NCI-H1048 (cell line): Measurements from ENCODE around the gene ESYT2.
A peak's percentile ranks its signal among the peaks of the same experiment; 100 is the strongest.
"Not testable (repeated sequence)": the region's sequence is repeated elsewhere in the genome, so short reads cannot be mapped to it uniquely, and the experiment has no call there.

Source experiments
- DNase-seq: peaks from one replicate; lab custom pipeline; 2025; lab: John Stamatoyannopoulos, UW

The ESYT2 gene

DNA sequence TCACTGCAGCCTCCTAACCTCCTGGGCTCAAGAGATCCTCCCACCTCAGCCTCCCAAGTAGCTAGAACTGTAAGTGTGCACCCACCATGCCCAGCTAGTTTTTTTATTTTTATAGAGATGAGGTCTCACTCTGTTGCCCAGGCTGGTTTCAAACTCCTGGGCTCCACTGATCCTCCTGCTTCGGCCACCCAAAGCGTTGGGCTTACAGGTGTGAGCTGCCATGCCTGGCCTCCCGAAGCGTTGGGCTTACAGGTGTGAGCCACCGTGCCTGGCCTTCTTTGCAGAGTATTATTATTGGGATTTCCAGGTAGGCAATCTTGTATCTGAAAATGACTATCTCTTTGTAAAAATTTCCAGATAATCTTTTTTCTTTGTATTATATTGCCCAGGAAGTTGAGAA lies 101.6 kb downstream of the ESYT2 start:
- no peak for DNase-seq

DNA sequence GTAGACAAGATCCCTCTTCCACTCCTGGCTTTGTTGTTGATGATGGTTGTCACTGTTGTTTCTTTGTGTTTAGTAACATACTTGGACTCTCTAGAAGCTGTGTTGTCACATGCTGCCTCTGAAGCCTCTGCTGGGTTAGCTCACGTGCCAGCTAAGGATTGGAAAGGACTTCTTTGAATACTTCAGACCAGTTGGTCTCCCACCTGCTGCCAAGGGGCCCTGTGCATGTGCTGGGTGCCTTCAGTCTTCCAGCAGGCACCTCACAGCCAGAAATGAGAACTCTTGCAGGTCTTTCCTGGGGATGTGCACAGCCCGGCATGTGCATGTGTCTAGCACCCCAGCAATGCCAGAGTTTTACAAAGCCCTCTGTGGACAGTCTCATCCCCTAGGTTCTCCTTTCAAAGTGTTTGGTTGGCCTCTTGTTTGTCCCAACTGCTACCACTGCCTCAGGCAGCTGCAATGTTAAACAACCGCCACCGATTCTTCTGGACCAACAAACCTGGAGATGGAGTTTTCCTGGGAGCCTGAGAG lies 103.0 kb downstream of the ESYT2 start:
- DNase-seq, result no peak

DNA sequence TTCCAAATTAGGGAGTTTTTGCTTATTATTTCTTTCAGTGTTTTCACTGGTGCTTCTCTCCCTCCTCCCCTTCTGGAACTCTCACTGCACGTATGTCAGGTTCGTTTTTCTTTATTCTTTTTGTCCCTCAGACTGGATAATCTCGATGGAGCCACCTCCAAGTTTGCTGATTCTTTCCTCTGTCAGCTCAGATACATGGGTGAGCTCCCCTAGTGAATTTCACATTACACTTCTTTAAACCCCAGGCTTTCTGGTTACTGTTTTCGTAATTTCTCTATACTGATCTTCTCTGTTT lies 103.9 kb downstream of the ESYT2 start:
- DNase-seq, result no peak

DNA sequence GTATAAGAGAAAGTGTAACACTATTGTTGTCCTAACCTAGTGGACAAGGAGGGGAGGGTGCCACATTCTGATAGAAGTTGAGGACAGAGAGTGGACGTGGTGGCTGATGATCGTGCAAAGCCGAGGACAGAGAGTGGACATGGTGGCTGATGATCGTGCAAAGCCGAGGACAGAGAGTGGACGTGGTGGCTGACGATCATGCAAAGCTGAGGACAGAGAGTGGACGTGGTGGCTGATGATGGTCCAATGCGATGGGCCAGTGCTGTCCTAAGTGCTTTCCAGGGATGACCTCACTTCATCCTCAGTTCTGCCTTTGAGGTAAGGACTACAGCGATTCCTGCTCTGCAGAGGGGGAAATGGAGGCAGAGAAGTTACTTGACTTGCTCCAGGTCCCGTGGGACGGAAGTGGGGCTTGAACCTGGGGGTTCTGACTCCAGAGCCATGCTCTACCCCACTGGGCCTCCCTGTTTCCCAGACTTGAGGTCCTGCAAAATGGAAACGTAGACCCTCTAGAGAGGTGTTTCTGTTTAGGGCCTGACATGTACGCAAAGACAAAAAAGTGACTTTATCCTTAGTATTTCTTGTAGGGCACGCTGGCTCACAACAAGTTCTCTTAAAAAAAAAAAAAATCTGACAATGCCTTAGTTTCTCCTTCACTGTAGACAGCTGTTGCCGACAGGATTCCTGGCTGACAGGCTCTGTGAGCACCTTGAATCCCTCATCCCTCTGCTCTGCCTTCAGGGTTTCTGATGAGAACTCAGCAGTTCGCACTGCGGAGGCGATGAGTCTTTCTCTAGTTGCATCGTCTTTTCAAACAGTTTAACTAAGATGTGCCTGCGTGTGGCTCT lies 104.4 kb downstream of the ESYT2 start:
- no peak for DNase-seq

DNA sequence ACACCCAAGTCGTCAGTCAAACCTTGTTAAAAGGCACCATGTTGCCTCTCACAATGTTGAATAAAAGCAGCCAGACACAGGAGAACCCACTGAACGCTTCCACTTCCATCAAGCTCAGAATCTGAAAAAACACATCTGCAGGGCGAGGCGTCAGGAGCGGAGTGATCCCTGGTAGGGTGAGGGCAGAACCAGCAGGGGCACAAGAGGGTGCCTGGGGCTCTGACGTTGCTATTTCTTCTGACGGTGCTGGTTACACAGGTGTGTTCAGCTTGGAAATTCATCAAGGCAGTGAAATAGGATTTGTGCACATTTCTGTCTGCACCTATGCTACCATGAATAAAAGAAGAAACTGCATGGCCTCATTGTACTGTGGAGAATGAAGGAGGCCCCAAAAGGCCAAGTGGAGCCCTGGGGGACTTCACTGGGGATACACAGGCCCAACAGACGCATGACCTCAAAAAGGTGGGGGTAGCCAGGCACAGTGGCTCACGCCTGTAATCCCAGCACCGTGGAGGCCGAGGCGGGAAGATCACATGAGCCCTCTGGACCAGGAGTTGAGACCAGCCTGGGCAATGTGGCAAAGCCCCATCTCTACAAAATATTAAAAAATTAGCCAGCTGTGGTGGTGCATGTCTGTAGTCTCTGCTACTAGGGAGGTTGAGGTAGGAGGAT lies 105.5 kb downstream of the ESYT2 start:
- DNase-seq, result no peak

DNA sequence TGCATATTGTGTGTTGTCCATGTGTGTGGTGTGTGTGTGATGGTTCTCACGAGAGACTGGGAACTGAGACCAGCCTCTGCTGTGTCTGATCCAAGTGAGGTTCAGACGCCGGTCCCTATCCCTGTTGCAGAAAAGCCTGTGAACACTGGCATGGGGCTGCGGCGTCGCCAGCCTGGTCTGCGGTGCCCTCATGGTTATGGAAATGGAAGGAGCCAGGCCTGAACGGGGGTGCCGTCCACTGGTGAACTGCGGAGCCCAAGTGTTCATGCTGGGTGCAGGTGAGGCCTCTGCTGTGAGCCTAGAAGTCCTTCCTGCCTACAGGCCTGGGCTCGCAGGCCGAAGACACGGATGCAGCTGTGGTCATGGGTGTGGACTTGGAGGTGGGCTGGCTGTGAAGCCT lies 106.0 kb downstream of the ESYT2 start:
- no peak for DNase-seq

DNA sequence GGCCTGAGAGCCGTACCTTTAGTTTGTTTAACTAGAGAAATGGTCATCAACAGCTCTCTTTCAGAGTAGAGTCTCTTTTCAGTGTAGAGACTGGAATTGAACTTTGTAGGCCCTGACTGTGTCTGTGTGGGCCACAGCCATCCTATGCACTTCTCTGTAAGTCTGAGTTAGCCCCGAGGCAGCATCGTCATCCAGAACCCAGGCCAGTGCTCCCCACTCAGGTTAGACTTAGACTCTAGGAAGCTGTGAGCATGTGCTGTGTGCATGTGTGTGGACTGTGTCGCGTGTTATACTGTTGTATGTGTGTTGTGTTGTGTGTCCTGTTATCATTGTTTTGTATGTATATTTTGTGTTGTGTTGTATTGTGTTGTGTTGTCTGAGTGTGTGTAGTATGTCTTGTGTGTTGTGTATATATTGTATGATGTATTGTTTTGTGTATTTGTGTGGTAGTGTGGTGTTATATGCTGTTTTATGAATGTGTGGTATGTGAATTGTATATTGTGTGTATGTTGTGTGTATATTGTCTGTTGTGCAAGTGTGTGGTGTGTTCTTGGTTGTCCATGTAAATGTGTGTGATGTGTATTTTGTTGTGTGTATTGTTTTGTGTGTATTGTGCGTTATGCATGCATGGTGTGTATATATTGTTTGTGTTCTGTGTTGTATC lies 106.6 kb downstream of the ESYT2 start:
- no peak for DNase-seq

DNA sequence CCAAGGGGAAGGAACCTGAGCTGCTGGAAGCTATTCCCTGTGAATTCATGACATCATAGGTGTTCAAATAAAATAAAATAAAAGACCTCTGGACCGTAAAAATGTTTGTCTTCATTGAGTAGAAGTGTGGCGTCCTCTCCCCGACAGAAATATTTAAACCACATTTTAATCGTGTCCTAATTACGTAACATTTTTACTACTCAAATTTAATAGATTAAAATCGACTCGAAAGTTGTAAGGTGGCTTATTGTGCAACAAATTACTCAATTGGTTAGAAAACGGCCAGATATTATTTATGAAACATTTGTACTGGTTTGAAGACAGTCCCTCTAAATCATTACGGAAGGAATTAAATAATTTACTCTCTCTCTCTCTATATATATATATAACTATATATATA lies 109.2 kb downstream of the ESYT2 start:
- no peak for DNase-seq

DNA sequence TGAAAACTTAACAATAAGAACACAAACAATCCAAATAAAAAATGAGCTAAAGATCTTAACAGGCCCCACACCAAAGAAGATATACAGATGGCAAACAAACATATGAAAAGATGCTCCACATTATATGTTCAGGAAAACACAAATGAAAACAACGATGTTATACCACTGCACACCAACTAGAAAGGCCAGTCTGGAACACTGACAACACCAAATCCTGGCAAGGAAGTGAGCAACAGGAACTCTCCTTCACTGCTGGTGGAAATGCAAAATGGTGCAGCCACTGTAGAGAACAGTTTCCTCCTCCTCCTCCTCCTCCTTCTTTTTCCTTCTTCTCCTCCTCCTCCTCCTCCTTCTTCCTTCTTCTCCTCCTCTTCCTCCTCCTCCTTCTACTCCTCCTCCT lies 112.5 kb downstream of the ESYT2 start:
- no peak for DNase-seq

DNA sequence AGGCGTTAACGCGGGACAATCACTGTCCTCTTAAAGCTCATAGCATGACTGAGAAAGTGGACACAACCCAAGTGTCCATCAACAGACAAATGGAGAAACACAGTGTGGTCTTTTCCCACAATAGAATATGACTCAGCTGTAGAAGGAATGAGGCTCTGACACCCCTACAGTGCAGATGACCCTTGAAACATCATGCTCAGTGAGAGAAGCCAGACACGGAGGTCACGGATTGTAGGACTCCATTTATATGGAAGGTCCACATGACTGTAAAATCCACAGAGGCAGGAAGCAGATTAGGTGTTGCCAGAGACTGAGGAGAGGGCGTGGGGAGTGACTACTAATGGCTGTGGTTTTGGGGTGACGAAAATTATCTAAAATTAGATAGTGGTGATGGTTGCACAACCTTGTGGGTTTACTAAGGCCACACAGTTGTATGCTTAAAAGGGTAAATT lies 118.6 kb downstream of the ESYT2 start:
- DNase-seq, result no peak

DNA sequence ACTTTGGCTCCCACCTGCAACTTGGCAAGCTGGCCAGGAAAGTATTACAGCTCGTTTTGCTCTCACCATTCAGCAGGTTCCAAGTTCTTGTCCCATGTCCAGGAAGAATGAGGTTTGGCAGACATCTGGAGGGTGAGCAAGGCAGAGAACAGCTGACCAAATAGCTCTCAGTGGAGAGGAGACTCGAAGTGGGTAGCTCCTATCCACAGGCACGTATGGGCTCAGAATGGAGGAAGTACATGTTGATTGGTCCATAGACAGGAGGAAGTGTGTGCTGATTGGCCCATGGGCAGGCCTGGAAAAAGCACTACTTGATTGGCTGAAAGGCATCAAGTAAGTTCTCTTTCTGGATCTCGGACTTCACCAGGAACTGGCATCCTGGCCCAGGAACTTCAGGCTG lies 121.7 kb downstream of the ESYT2 start:
- no peak for DNase-seq

DNA sequence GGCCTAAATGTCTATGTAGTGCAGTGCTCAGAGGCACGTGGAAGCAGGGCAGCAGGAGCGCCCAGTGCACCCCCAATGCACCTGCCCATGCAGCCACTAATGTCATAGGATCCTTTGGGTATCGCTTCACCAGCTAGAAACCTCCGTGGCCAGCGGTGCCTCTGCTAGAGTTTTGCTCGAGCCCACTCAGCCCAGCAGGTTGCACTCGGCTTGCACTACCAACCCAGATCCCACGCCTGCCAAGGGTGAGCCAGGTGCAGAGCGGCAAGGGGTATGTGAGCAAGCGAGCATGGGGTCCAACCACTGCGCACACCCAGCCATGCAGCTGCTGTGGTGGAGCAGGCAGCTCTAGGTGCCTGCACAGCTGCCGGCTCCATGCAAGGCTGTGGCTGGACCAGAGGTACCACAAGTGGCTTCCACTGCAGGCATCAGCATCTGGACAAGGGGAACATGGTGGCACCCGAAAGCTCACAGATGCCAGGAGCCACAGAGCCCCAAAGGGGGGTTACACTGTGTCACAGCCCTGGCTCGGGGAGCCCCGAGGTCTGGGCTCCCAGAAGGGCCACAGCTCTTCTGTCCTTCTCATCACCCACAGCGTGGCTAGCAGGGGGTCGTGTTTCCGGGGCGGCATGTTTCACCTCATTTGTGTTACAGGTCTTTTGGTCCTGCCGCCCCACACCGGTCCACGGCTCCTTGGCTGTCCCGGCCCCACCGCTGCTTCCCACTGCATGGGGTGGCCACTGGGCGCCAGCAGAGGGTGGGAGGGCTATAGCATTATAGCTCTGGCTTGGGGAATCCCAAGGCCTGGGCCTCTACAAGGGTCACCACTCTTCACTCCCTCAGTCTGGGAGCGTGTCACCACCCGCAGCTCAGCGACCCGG lies 122.4 kb downstream of the ESYT2 start:
- no peak for DNase-seq

DNA sequence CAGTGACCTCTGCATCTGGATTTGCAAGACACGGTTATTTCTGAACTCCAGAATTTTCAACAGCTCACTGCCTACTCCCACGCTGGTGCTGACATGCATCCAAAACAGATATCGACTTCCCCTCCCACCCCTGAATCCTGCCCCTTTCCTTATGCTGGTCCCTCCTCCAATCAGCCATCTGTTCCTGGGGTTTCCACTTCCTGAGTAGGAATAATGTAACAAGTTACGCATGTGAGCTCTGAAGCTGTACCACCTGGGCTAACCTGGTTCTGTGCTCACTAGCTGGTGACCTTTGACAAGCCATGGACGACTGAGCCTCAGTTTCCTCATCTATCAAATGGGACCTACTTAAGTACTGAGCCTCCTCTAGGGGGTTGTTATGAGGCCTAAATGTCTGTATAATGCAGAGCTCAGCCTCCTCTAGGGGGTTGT lies 123.0 kb downstream of the ESYT2 start:
- DNase-seq, result no peak

DNA sequence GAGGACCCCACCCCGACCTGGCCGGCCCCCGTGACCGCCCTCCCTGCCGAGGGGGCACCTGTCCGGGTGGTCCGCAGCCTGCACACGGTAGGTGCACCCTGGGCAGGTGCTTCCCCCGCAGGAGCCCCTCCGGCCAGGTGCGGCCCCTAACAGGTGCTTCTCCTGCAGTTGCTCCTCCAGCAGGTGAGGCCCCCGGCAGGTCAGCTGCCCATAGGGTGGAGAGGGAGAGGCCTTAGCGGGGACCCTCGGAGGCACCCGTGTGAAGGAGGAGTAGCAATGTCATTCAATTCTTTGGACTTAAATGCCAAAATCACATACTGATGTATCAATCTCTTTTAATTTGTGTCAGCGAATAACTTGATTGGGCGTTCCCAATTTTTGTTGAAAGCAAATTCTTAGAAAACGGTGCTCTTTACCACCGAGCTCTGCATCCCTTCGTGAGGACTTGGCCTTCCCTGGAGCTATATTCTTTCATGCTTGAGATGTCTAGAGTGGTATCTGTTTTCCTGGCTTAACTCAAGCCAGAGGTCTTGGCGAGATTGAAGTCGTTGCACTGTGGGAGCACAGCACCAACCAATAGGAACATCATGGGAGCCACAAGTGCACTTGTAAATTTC lies 124.0 kb downstream of the ESYT2 start:
- no peak for DNase-seq

DNA sequence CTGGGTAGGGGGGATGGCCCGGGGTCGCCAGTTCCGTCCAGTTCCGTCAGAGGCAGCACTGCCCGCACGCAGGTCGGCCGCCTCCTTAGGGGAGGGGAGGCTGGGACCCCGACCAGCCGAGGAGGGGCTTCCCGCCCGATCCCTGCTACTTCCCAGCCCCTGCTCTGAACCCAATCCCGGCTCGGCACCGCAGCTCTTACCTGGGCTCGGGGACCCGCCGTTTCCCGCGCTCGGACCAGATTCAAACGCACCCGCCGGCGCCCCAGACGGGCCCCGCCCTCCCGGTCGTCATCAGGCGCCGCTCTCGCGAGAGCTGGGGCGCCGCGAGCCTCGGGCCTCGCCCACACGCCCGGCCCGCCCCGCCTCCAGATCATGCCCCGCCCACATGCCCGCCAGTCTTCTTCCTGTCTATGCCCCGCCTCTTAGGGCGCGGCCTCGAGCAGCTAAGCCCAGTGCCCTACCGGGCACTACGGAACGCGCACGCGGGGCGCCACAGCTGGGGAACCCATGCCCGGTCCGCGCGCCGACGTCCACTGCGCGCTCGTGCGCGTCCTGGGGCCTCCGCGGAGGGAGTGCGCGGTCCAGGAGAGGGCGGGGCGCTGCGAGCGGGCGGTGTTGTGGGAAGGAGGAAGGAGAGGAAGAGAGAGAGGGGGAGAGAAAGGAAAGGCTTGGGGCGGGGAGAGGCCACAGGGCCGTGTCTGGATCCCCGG lies 124.6 kb downstream of the ESYT2 start, which contains the start of gene NCAPG2:
NCAPG2 (minus strand) TSS at position 281 of the 710 bp plus-strand sequence. CDS start 2,905 bp downstream, outside the sequence.
- peak; percentile 95 for DNase-seq

DNA sequence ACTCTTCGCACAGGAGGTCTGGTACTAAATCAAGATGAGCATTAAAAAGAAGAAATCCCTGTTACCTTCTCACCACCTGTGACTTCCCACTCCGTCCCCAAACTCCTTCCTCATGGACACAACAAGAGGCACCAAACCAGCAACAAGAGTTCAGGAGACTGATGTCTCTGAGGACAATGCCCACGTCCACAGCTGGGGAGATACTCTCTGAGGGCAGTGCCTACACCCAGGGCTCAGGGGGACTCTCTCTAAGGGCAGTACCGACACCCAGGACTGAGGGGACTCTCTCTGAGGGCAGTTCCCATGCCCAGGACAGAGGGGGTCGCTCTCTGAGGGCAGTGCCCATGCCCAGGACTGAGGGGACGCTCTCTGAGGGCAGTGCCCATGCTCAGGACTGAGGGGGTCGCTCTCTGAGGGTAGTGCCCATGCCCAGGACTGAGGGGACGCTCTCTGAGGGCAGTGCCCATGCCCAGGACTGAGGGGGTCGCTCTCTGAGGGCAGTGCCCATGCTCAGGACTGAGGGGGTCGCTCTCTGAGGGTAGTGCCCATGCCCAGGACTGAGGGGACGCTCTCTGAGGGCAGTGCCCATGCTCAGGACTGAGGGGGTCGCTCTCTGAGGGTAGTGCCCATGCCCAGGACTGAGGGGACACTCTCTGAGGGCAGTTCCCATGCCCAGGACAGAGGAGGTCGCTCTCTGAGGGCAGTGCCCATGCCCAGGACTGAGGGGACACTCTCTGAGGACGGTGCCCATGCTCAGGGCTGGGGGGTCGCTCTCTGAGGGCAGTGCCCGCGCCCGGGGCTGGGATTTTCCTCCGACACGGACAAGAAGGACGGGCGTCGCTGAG lies 125.4 kb downstream of the ESYT2 start:
- not testable (repeated sequence) for DNase-seq

DNA sequence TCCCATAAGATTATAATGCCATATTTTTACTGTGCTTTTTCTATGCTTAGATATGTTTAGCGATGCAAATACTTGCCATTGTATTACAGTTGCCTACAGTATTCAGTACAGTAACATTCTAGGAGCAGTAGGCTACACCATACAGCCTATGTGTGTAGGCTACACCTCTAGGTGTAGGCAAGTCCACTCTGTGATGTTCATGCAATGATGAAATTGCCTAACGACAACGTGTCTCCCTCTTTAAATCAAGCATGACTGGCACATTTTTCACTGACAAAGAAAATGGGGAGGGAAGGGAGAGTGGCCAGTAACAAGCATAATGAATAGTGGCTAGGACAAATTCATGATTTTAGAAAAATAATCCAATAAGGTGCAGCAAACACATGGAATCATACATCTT lies 126.4 kb downstream of the ESYT2 start:
- no peak for DNase-seq

DNA sequence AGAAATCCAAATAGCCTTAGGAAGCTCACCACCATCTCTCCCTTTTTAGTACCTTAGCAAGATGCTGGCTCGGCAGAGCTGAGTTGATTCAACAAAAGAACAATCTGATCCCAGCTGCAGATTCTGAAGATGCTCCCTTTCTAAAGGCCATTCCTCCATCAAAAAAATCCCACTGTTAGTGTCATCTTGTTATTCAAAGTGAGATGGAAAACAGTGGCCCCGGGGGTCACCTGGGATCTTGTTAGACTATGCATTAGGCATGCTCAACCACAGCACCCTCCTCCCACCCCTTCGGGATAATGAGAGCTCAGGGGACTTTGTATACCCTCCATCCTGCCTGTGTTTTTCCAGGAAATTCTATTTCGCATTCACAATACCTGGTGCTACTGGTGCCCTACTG lies 127.1 kb downstream of the ESYT2 start:
- DNase-seq, result no peak

DNA sequence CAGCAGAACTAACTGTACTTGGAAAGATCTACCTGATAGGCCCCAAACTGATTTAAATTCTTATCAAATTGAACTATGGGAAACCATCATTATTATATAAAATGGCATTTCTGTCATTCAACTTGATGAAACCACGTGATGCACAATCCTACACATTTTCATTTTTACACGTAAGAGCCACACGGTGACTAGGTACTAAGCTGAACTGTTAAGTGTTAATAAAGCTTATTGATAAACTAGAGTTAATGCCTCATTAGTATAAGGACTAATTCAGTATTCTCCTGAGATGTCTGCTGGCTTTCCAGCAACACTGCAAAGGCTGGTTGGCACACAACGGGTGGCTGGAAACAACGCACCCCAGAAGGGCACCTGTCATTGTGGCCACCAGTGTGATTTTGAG lies 129.3 kb downstream of the ESYT2 start:
- no peak for DNase-seq

DNA sequence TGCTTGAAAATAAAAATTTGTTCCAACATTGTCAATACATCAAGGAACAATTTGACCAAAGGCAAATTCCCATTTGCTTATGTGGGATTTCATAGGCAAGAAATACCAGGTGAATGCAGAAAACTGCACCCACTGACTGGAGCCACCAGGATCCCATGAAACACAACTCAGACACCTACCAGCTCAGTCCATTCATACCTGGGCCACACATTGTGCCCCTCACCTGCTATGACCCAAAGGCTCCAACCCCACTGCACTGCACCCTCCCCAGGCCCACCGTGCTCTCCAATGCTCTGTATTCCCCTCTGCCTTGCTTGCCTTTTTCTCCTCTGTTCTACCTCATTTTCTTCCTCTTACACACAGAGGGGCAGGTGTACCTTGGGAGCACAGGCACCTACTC lies 130.0 kb downstream of the ESYT2 start:
- DNase-seq, result no peak
